GM19324 (cell line): ENCODE measurements around the gene MAP3K9.

Experiments
- ATAC-seq: cut with Tn5 transposase; IDR thresholded peaks from one replicate; pipeline ENCODE4 v1.9.1; 2021; ENCODE audit warnings: mild to moderate bottlenecking, moderate library complexity; ENCODE audit not compliant: unreplicated experiment, low FRiP score

Gene MAP3K9

GRCh38 chr14:70821584-70822529 lies 12.5 kb upstream of the MAP3K9 start:
- no peak for ATAC-seq

GRCh38 chr14:70816525-70816924 lies 7.2 kb upstream of the MAP3K9 start:
- no peak for ATAC-seq

- no peak for ATAC-seq
Observed at GRCh38 chr14:70814466-70814865, 5.2 kb upstream of the MAP3K9 start.

GRCh38 chr14:70812124-70812818 lies 3.0 kb upstream of the MAP3K9 start:
- no peak for ATAC-seq

GRCh38 chr14:70811578-70811977 lies 2.3 kb upstream of the MAP3K9 start:
- no peak for ATAC-seq

- ATAC-seq, result no peak
Observed at GRCh38 chr14:70811050-70811449, 1.7 kb upstream of the MAP3K9 start.

GRCh38 chr14:70810621-70811020 lies 1.3 kb upstream of the MAP3K9 start:
- no peak for ATAC-seq

- peak; percentile 31 for ATAC-seq
Observed at GRCh38 chr14:70808416-70809224, 693 bp downstream of the MAP3K9 start.

GRCh38 chr14:70807898-70808415 lies 1.4 kb downstream of the MAP3K9 start:
- no peak for ATAC-seq

- ATAC-seq, result no peak
Observed at GRCh38 chr14:70804556-70805162, 4.7 kb downstream of the MAP3K9 start.

GRCh38 chr14:70803321-70804310 lies 5.7 kb downstream of the MAP3K9 start:
- peak; percentile 67 for ATAC-seq

GRCh38 chr14:70802379-70802778 lies 6.9 kb downstream of the MAP3K9 start:
- no peak for ATAC-seq

- ATAC-seq, result no peak
Observed at GRCh38 chr14:70801836-70802235, 7.5 kb downstream of the MAP3K9 start.

- no peak for ATAC-seq
Observed at GRCh38 chr14:70796551-70796950, 12.8 kb downstream of the MAP3K9 start.

GRCh38 chr14:70794294-70794693 lies 15.0 kb downstream of the MAP3K9 start:
- ATAC-seq, result no peak

GRCh38 chr14:70793637-70794036 lies 15.7 kb downstream of the MAP3K9 start:
- ATAC-seq, result no peak

- ATAC-seq, result no peak
Observed at GRCh38 chr14:70792939-70793338, 16.4 kb downstream of the MAP3K9 start.

- no peak for ATAC-seq
Observed at GRCh38 chr14:70791971-70792370, 17.3 kb downstream of the MAP3K9 start.

GRCh38 chr14:70789961-70790360 lies 19.4 kb downstream of the MAP3K9 start:
- no peak for ATAC-seq
